Ovary (tissue), 9 donors: Measurements from ENCODE around the gene STAT3. TPM values are rescaled to one million over a fixed set of nuclear protein-coding genes. Genes with fewer than 3 reads are reported as not detected.

Source experiments
- polyA plus RNA-seq, 2 donors: library from polyadenylated mRNA; stranded (reverse); fragments of 200-250 nt in 1 of 2; fragments of 350-450 nt in 1 of 2; fragmentation: Illumina TruSeq in 1 of 2; extraction: RNeasy Lipid Tissue Mini Kit (QIAGEN cat#74804) in 1 of 2; gene quantifications; one replicate each; pipeline ENCODE4 v1.2.3, GENCODE V29; 2013 to 2014
- total RNA-seq, 7 donors: library from RNA; depleted of rRNA in 2 of 7; stranded (reverse); fragments of >200 nt in 2 of 7; fragmentation: NEBNext Ultra II Directional in 3 of 7; extraction: Animal tissue kit (Norgen Biotek cat#: 25700) in 3 of 7; gene quantifications; one replicate each; pipeline versions ENCODE4 v1.1.0 to v1.2.4, GENCODE V29; 2016 to 2023
- donor health status: DM: no; HTN: no; CAD: no; lungs with moderate emphysema.
- donor health status: DM: no; HTN: no; CAD: no.
- donor health status: Bipolar disorder and iron deficiency.
- donor health status: DM: yes; HTN: yes; CAD: no.
- donor health status: DM: no; HTN: no; CAD: no.
- donor health status: DM: yes; HTN: yes; CAD: no.

The STAT3 gene
- total and polyA plus RNA-seq, 9 donors, result 58.3 to 301 (median 192) TPM

Other genes starting within 250 kb of the STAT3 start
- 100 to 1,000 TPM in 2 of 7 donors, 10 to 100 TPM in 5; 53.8 to 114 (median 94.3) TPM for gene RAB5C, start 233.5 kb downstream of the STAT3 start, total RNA-seq
- 100 to 1,000 TPM; 124 to 130 TPM for gene RAB5C, start 233.5 kb downstream of the STAT3 start, polyA plus RNA-seq
- under 1 TPM in 4 of 7 donors, not detected in 3; 0.08 to 0.40 (median 0.15) TPM for gene KCNH4, start 207.3 kb downstream of the STAT3 start, total RNA-seq
- gene KCNH4, start 207.3 kb downstream of the STAT3 start, polyA plus RNA-seq, result under 1 TPM in 1 of 2 donors, not detected in 1; 0.07 TPM
- gene HCRT, start 203.0 kb downstream of the STAT3 start, total RNA-seq, result not detected
- gene HCRT, start 203.0 kb downstream of the STAT3 start, polyA plus RNA-seq, result not detected
- 10 to 100 TPM; 19.5 to 40.1 (median 31.0) TPM for gene GHDC, start 193.9 kb downstream of the STAT3 start, total RNA-seq
- 10 to 100 TPM in 1 of 2 donors, 1 to 10 TPM in 1; 9.2 to 30.4 TPM for gene GHDC, start 193.9 kb downstream of the STAT3 start, polyA plus RNA-seq
- 100 to 1,000 TPM in 4 of 7 donors, 10 to 100 TPM in 3; 66.7 to 176 (median 128) TPM for gene STAT5B, start 112.1 kb downstream of the STAT3 start, total RNA-seq
- 100 to 1,000 TPM in 1 of 2 donors, 10 to 100 TPM in 1; 66.1 to 108 TPM for gene STAT5B, start 112.1 kb downstream of the STAT3 start, polyA plus RNA-seq
- gene STAT5A, start 99.9 kb downstream of the STAT3 start, total RNA-seq, result 10 to 100 TPM; 43.1 to 82.8 (median 51.6) TPM
- 10 to 100 TPM; 19.5 to 22.2 TPM for gene STAT5A, start 99.9 kb downstream of the STAT3 start, polyA plus RNA-seq
- 100 to 1,000 TPM; 122 to 407 (median 281) TPM for gene CAVIN1, start 34.8 kb upstream of the STAT3 start, total RNA-seq
- 100 to 1,000 TPM; 226 to 253 TPM for gene CAVIN1, start 34.8 kb upstream of the STAT3 start, polyA plus RNA-seq
- gene ATP6V0A1, start 70.4 kb upstream of the STAT3 start, total RNA-seq, result 10 to 100 TPM; 47.6 to 94.1 (median 74.1) TPM
- gene ATP6V0A1, start 70.4 kb upstream of the STAT3 start, polyA plus RNA-seq, result 100 to 1,000 TPM in 1 of 2 donors, 10 to 100 TPM in 1; 36.3 to 118 TPM
- 10 to 100 TPM; 28.5 to 49.6 (median 40.0) TPM for gene NAGLU, start 147.8 kb upstream of the STAT3 start, total RNA-seq
- 10 to 100 TPM in 1 of 2 donors, 1 to 10 TPM in 1; 9.7 to 49.1 TPM for gene NAGLU, start 147.8 kb upstream of the STAT3 start, polyA plus RNA-seq
- gene HSD17B1, start 164.5 kb upstream of the STAT3 start, total RNA-seq, result 10 to 100 TPM in 1 of 7 donors, 1 to 10 TPM in 6; 4.3 to 16.7 (median 6.5) TPM
- gene HSD17B1, start 164.5 kb upstream of the STAT3 start, polyA plus RNA-seq, result 10 to 100 TPM in 1 of 2 donors, 1 to 10 TPM in 1; 2.1 to 18.1 TPM
- gene COASY, start 173.7 kb upstream of the STAT3 start, total RNA-seq, result 10 to 100 TPM; 13.8 to 51.2 (median 41.0) TPM
- 10 to 100 TPM; 22.6 to 37.6 TPM for gene COASY, start 173.7 kb upstream of the STAT3 start, polyA plus RNA-seq
- gene MLX, start 178.7 kb upstream of the STAT3 start, total RNA-seq, result 10 to 100 TPM; 16.5 to 37.0 (median 24.4) TPM
- gene MLX, start 178.7 kb upstream of the STAT3 start, polyA plus RNA-seq, result 10 to 100 TPM; 24.3 to 50.8 TPM
- gene PSMC3IP, start 189.3 kb upstream of the STAT3 start, total RNA-seq, result 1 to 10 TPM; 1.4 to 5.3 (median 3.8) TPM
- 1 to 10 TPM; 7.2 to 7.5 TPM for gene PSMC3IP, start 189.3 kb upstream of the STAT3 start, polyA plus RNA-seq
- 10 to 100 TPM; 39.3 to 63.0 (median 46.4) TPM for gene RETREG3, start 220.9 kb upstream of the STAT3 start, total RNA-seq
- gene RETREG3, start 220.9 kb upstream of the STAT3 start, polyA plus RNA-seq, result 10 to 100 TPM; 25.8 to 37.3 TPM
- 10 to 100 TPM; 12.8 to 41.2 (median 25.6) TPM for gene TUBG1, start 221.2 kb upstream of the STAT3 start, total RNA-seq
- gene TUBG1, start 221.2 kb upstream of the STAT3 start, polyA plus RNA-seq, result 10 to 100 TPM; 11.3 to 14.3 TPM